GM18867 (cell line): ENCODE measurements around the gene SIRPA.
"Not testable (repeated sequence)": the region's sequence is repeated elsewhere in the genome, so short reads cannot be mapped to it uniquely, and the experiment has no call there.

Experiments
- ATAC-seq: cut with Tn5 transposase; IDR thresholded peaks from one replicate; pipeline ENCODE4 v1.9.1; 2021; ENCODE audit warnings: mild to moderate bottlenecking, moderate library complexity; ENCODE audit not compliant: unreplicated experiment

The SIRPA gene

GRCh38 chr20:1905693-1906092 lies 10.5 kb downstream of the SIRPA start:
- no peak for ATAC-seq

GRCh38 chr20:1906361-1907051 lies 11.3 kb downstream of the SIRPA start:
- ATAC-seq, result no peak

GRCh38 chr20:1907586-1907985 lies 12.4 kb downstream of the SIRPA start:
- no peak for ATAC-seq

- no peak for ATAC-seq
Measured at GRCh38 chr20:1908191-1908590, 13.0 kb downstream of the SIRPA start.

GRCh38 chr20:1909097-1909496 lies 13.9 kb downstream of the SIRPA start:
- no peak for ATAC-seq

GRCh38 chr20:1911536-1911935 lies 16.3 kb downstream of the SIRPA start:
- ATAC-seq, result no peak

- ATAC-seq, result no peak
Measured at GRCh38 chr20:1912053-1912452, 16.8 kb downstream of the SIRPA start.

- ATAC-seq, result no peak
Measured at GRCh38 chr20:1912646-1913045, 17.4 kb downstream of the SIRPA start.

GRCh38 chr20:1915233-1915632 lies 20.0 kb downstream of the SIRPA start:
- not testable (repeated sequence) for ATAC-seq

- ATAC-seq, result no peak
Measured at GRCh38 chr20:1915725-1916124, 20.5 kb downstream of the SIRPA start.

GRCh38 chr20:1917786-1918185 lies 22.6 kb downstream of the SIRPA start:
- ATAC-seq, result no peak

- no peak for ATAC-seq
Measured at GRCh38 chr20:1918491-1919165, 23.4 kb downstream of the SIRPA start.

- ATAC-seq, result no peak
Measured at GRCh38 chr20:1920252-1920651, 25.0 kb downstream of the SIRPA start.

- no peak for ATAC-seq
Measured at GRCh38 chr20:1920826-1921225, 25.6 kb downstream of the SIRPA start.

GRCh38 chr20:1921985-1922384 lies 26.8 kb downstream of the SIRPA start:
- not testable (repeated sequence) for ATAC-seq

GRCh38 chr20:1922786-1923185 lies 27.6 kb downstream of the SIRPA start:
- no peak for ATAC-seq

GRCh38 chr20:1924910-1925861 lies 30.0 kb downstream of the SIRPA start:
- ATAC-seq, result no peak

- ATAC-seq, result no peak
Measured at GRCh38 chr20:1926237-1926636, 31.0 kb downstream of the SIRPA start.

GRCh38 chr20:1927217-1927616 lies 32.0 kb downstream of the SIRPA start:
- ATAC-seq, result no peak

GRCh38 chr20:1928154-1928553 lies 32.9 kb downstream of the SIRPA start:
- ATAC-seq, result no peak

- ATAC-seq, result no peak
Measured at GRCh38 chr20:1928782-1929181, 33.6 kb downstream of the SIRPA start.

GRCh38 chr20:1929460-1929859 lies 34.3 kb downstream of the SIRPA start:
- no peak for ATAC-seq
